ENCODE data around the gene SLC39A5. TPM values are rescaled to one million over a fixed set of nuclear protein-coding genes. Genes with fewer than 3 reads are reported as not detected.

SLC39A5 gene
- total RNA-seq, 2 experiments from 2014 or later, result 0.76 to 1.2 TPM

- Histone ChIP-seq H3K4me1 (ENCODE audit: insufficient read depth, low read length, poor library complexity, severe bottlenecking) (peaks cover 42% of the 10 kb centered on the region), H2AFZ (ENCODE audit: low read length) (no peak overlapping the region), H3K27ac (ENCODE audit: low read depth, low read length, poor library complexity, severe bottlenecking) (no peak overlapping the region), H4K20me1 (ENCODE audit: insufficient read depth, low read length) (no peaks in the 10 kb centered on the region), H3K9me2 (ENCODE audit: insufficient read depth, low read length) (no peaks in the 10 kb centered on the region), H3K4me3 (ENCODE audit: low read depth, low read length, poor library complexity, severe bottlenecking) (no peak overlapping the region), H3K79me2 (ENCODE audit: insufficient read depth, low read depth, low read length) (no peaks in the 10 kb centered on the region), H3K9me3 (ENCODE audit: low read length) (no peaks in the 10 kb centered on the region), H3K36me3 (ENCODE audit: insufficient read depth, low read length) (peaks cover 46% of the 10 kb centered on the region), H3K4me2 (ENCODE audit: low read length) (no peak overlapping the region)
- intact Hi-C loops (cut with micrococcal nuclease; ENCODE audit: unreplicated experiment), result no loop called here
- CTCF ChIA-PET (ENCODE audit: unreplicated experiment), result interaction anchor here (4.4 kb wide), 1 partner anchor 17 kb away, joined by 35 read pairs; the partner anchor contains the start of gene RNF41
- DNase-seq (ENCODE audit: low spot score), result no peak
- TF ChIP-seq CTCF (conservative IDR thresholded peaks at IDR 0.05; ENCODE audit: low read length) (no peak), EZH2phosphoT487 (IDR thresholded peaks at IDR 0.05; ENCODE audit: borderline replicate concordance, low read depth, low read length) (no peak)
- BruUV-seq (replicated peaks), result no TSS peak
- POLR2A ChIA-PET, result interaction anchor here (6.1 kb wide), 1 partner anchor 18 kb away, joined by 85 read pairs; the partner anchor contains the start of gene RNF41
Observed at GRCh38 chr12:56204275-56204674, 25.6 kb upstream of the SLC39A5 start.

DNA sequence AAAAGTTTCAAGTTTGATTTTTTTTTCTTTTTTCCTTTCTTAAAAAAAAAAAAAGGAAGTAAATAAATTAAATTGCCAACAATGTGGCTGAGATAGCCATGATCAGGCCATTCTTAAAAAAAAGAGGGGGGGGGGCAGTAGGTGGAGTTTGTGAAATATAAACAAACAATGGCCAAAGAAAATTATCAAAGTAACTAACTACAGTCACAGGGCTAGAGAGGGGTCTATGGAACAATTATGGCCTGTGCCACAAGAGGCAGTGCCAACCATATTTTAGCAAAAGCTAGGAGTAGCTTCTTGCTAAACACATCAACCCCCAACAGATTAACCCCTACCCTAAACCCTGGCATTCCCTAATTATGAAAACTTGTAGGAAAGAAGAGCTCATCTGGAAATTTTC lies 24.4 kb upstream of the SLC39A5 start:
- no peaks in the 10 kb centered on the region for H3K9me3 ChIP-seq (ENCODE audit: low read length)
- H3K36me3 ChIP-seq (ENCODE audit: insufficient read depth, low read length), result peaks cover 56% of the 10 kb centered on the region
- H3K9me2 ChIP-seq (ENCODE audit: insufficient read depth, low read length), result no peaks in the 10 kb centered on the region
- intact Hi-C loops (cut with micrococcal nuclease; ENCODE audit: unreplicated experiment), result no loop called here
- ChIA-PET CTCF (ENCODE audit: unreplicated experiment) (interaction anchor here (4.4 kb wide), 1 partner anchor 16 kb away, joined by 35 read pairs; the partner anchor contains the start of gene RNF41), POLR2A (interaction anchor here (0.5 to 6.1 kb wide), 9 partner anchors 9 to 324 kb away, joined by 3 to 85 read pairs (median 3); partner anchors contain the start of genes IL23A, RNF41 and ZC3H10)
- H3K4me1 ChIP-seq (ENCODE audit: insufficient read depth, low read length, poor library complexity, severe bottlenecking), result peaks cover 42% of the 10 kb centered on the region
- H3K4me3 ChIP-seq (ENCODE audit: low read depth, low read length, poor library complexity, severe bottlenecking), result no peak overlapping the region
- H3K27ac ChIP-seq (ENCODE audit: low read depth, low read length, poor library complexity, severe bottlenecking), result no peak overlapping the region
- H2AFZ ChIP-seq (ENCODE audit: low read length), result no peak overlapping the region
- TF ChIP-seq EZH2phosphoT487 (IDR thresholded peaks at IDR 0.05; ENCODE audit: borderline replicate concordance, low read depth, low read length) (no peak), CTCF (conservative IDR thresholded peaks at IDR 0.05; ENCODE audit: low read length) (peak; percentile 68)
- no TSS peak for BruUV-seq (replicated peaks)
- peak; percentile 56 for DNase-seq (ENCODE audit: low spot score)
- no peak overlapping the region for H3K4me2 ChIP-seq (ENCODE audit: low read length)
- H4K20me1 ChIP-seq (ENCODE audit: insufficient read depth, low read length), result no peaks in the 10 kb centered on the region
- H3K79me2 ChIP-seq (ENCODE audit: insufficient read depth, low read depth, low read length), result no peaks in the 10 kb centered on the region
